Astrocyte of the cerebellum (primary cell): ENCODE data around the gene MST1.

Experiments used
- DNase-seq: peaks from one replicate; pipeline ENCODE4 v3.0.0-alpha.2; 2011; ENCODE audit warnings: low read depth
- H3K4me3 ChIP-seq: 2 replicates; pipeline ENCODE4 v1.5.1; 2011; ENCODE audit warnings: mild to moderate bottlenecking, low read depth, low read length, moderate library complexity
- CTCF ChIP-seq: IDR thresholded peaks from 2 replicates; pipeline ENCODE4 v1.5.1; 2012; ENCODE audit warnings: low read length, low read depth, moderate library complexity, mild to moderate bottlenecking; ENCODE audit errors: missing control alignments
- in situ Hi-C: cut with HindIII; loops from 2 replicates; pipeline ENCODE4 v1.10.0; 2017; ENCODE audit warnings: low sequenced_read_pairs

The MST1 gene

GRCh38 chr3:49669352-49669751 is 19.9 kb downstream of the MST1 start:
- DNase-seq, result no peak
- in situ Hi-C loops, result no loop called here
- TF ChIP-seq CTCF, result no peak
- H3K4me3 ChIP-seq, result no peak overlapping the region

GRCh38 chr3:49668861-49669260 is 20.4 kb downstream of the MST1 start:
- no peak overlapping the region for H3K4me3 ChIP-seq
- no peak for TF ChIP-seq CTCF
- in situ Hi-C loops, result no loop called here
- DNase-seq, result no peak

- no peak overlapping the region for H3K4me3 ChIP-seq
- no peak for TF ChIP-seq CTCF
- in situ Hi-C loops, result no loop called here
- DNase-seq, result no peak
Observed at GRCh38 chr3:49668414-49668797, 20.9 kb downstream of the MST1 start.

- no peak for TF ChIP-seq CTCF
- in situ Hi-C loops, result no loop called here
- no peak for DNase-seq
- no peak overlapping the region for H3K4me3 ChIP-seq
Observed at GRCh38 chr3:49667701-49668413, 21.4 kb downstream of the MST1 start.

- DNase-seq, result no peak
- in situ Hi-C loops, result no loop called here
- TF ChIP-seq CTCF, result no peak
- H3K4me3 ChIP-seq, result no peak overlapping the region
Observed at GRCh38 chr3:49666592-49666991, 22.7 kb downstream of the MST1 start.

GRCh38 chr3:49665822-49666519 is 23.3 kb downstream of the MST1 start:
- DNase-seq, result no peak
- in situ Hi-C loops, result no loop called here
- TF ChIP-seq CTCF, result no peak
- no peak overlapping the region for H3K4me3 ChIP-seq
